KOPT-K1 (cell line): ENCODE results near the gene PRSS1.

ENCODE experiments used
- H3K27ac ChIP-seq: fragments of 200-600 bp; sonication (generic); 2 replicates; pipeline ENCODE4 v1.5.1; 2016; ENCODE audit warnings: antibody characterized with exemption, mild to moderate bottlenecking, low read depth, low read length; ENCODE audit not compliant: poor library complexity, severe bottlenecking
- H3K36me3 ChIP-seq: fragments of 200-600 bp; sonication (generic); 2 replicates; pipeline ENCODE4 v1.5.1; 2017; ENCODE audit warnings: antibody characterized with exemption, mild to moderate bottlenecking, low read length, moderate library complexity; ENCODE audit not compliant: insufficient read depth
- H3K9me3 ChIP-seq: fragments of 200-600 bp; sonication (generic); 2 replicates; pipeline ENCODE4 v1.5.1; 2017; ENCODE audit warnings: antibody characterized with exemption, low read length, mild to moderate bottlenecking; ENCODE audit not compliant: insufficient read depth, poor library complexity, severe bottlenecking

The PRSS1 gene

GRCh38 chr7:142801601-142802295 lies 52.5 kb downstream of the PRSS1 start:
- H3K36me3 ChIP-seq = peaks cover 76% of the 10 kb centered on the region
- no peaks in the 10 kb centered on the region for H3K9me3 ChIP-seq
- peak overlapping the region; percentile 100 for H3K27ac ChIP-seq

- H3K36me3 ChIP-seq = peaks cover 71% of the 10 kb centered on the region
- H3K9me3 ChIP-seq = no peaks in the 10 kb centered on the region
- H3K27ac ChIP-seq = peak overlapping the region; percentile 100
Observed at GRCh38 chr7:142802301-142802700, 53.0 kb downstream of the PRSS1 start.
